ENCODE measurements around the gene INPP5B.
"Not testable (repeated sequence)": the region's sequence is repeated elsewhere in the genome, so short reads cannot be mapped to it uniquely, and the experiment has no call there.

The INPP5B gene

GRCh38 chr1:37945743-37946702 is 830 bp downstream of the INPP5B start:
- Histone ChIP-seq H3K27ac (ENCODE audit: low read length) (peak overlapping the region; percentile 87), H3K36me3 (ENCODE audit: insufficient read depth, low read depth, low read length) (no peaks in the 10 kb centered on the region), H3K27me3 (ENCODE audit: insufficient read depth, low read length) (no peaks in the 10 kb centered on the region), H3K4me1 (ENCODE audit: insufficient read depth, low read length) (peaks cover 4% of the 10 kb centered on the region; the same call in 1 of the 2 replicates), H3K9me3 (ENCODE audit: insufficient read depth, low read depth, low read length) (no peaks in the 10 kb centered on the region), H3K9ac (ENCODE audit: low read depth, low read length) (peak overlapping the region; percentile 61), H3K4me3 (ENCODE audit: low read length) (peak overlapping the region; percentile 75)

GRCh38 chr1:37945251-37945650 is 1.6 kb downstream of the INPP5B start:
- H3K27me3 ChIP-seq (ENCODE audit: insufficient read depth, low read length): no peaks in the 10 kb centered on the region
- no peaks in the 10 kb centered on the region for H3K36me3 ChIP-seq (ENCODE audit: insufficient read depth, low read depth, low read length)
- H3K9me3 ChIP-seq (ENCODE audit: insufficient read depth, low read depth, low read length): no peaks in the 10 kb centered on the region
- no peak overlapping the region for H3K27ac ChIP-seq (ENCODE audit: low read length)
- peaks cover 4% of the 10 kb centered on the region; the same call in 1 of the 2 replicates for H3K4me1 ChIP-seq (ENCODE audit: insufficient read depth, low read length)
- no peak overlapping the region for H3K4me3 ChIP-seq (ENCODE audit: low read length)
- H3K9ac ChIP-seq (ENCODE audit: low read depth, low read length): no peak overlapping the region

DNA sequence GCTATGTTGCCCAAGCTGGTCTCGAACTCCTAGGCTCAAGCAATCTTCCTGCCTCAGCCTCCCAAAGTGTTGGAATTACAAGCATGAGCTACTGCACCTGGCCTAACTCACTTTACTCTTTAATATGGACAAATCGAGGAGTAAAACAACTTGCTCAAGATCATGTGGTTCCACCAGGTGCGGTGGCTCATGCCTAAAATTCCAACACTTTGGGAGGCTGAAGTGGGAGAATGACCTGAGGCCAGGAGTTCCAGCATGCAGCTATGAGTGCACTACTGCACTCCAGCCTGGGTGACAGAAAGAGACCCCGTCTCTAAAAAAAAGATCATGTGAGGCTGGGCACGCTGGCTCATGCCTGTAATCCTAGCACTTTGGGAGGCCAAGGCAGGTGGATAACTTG is 2.0 kb downstream of the INPP5B start:
- no peak overlapping the region for H3K4me3 ChIP-seq (ENCODE audit: low read length)
- H3K4me1 ChIP-seq (ENCODE audit: insufficient read depth, low read length): peaks cover 4% of the 10 kb centered on the region; the same call in 1 of the 2 replicates
- H3K27ac ChIP-seq (ENCODE audit: low read length): no peak overlapping the region
- no peaks in the 10 kb centered on the region for H3K27me3 ChIP-seq (ENCODE audit: insufficient read depth, low read length)
- no peak overlapping the region for H3K9ac ChIP-seq (ENCODE audit: low read depth, low read length)
- no peaks in the 10 kb centered on the region for H3K36me3 ChIP-seq (ENCODE audit: insufficient read depth, low read depth, low read length)
- no peaks in the 10 kb centered on the region for H3K9me3 ChIP-seq (ENCODE audit: insufficient read depth, low read depth, low read length)

- H3K4me1 ChIP-seq (ENCODE audit: insufficient read depth, low read length): peaks cover 4% of the 10 kb centered on the region; the same call in 1 of the 2 replicates
- no peaks in the 10 kb centered on the region for H3K27me3 ChIP-seq (ENCODE audit: insufficient read depth, low read length)
- H3K36me3 ChIP-seq (ENCODE audit: insufficient read depth, low read depth, low read length): no peaks in the 10 kb centered on the region
- H3K4me3 ChIP-seq (ENCODE audit: low read length): no peak overlapping the region
- H3K27ac ChIP-seq (ENCODE audit: low read length): no peak overlapping the region
- H3K9ac ChIP-seq (ENCODE audit: low read depth, low read length): no peak overlapping the region
- H3K9me3 ChIP-seq (ENCODE audit: insufficient read depth, low read depth, low read length): no peaks in the 10 kb centered on the region
Observed at GRCh38 chr1:37944086-37944763, 2.6 kb downstream of the INPP5B start.

DNA sequence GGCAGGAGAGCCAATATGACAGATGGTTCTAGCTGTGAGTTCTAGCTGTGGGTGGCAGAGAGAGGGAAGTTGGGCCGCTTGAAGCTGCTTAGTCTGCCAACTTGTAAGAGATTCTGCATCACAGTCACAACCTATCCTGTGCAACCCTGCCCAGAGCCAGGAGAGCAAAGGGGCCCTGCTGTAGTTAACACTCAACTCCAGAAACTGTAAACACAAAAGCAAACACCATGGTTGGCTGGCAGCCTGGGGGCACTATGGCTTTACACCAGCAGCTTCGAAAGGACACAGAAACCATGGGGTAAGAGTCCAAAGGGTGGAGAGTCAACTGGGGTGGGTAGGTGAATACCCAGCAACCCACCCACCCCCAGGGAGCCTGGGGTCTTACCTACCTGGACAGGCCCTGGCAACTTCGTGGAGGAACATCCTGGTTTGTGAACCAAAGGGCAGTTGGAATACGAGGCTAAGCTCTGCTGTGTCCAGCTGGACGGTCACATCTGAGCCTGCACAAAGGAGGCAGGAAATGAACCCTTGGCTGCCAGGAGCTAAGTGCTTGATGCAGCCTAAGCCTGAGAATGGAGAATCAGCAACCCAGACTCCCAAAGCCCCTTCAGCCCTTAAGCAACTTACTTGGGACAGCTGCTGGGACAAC is 6.4 kb downstream of the INPP5B start:
- no peak overlapping the region for H3K4me3 ChIP-seq (ENCODE audit: low read length)
- H3K9me3 ChIP-seq (ENCODE audit: insufficient read depth, low read depth, low read length): no peaks in the 10 kb centered on the region
- no peaks in the 10 kb centered on the region for H3K27me3 ChIP-seq (ENCODE audit: insufficient read depth, low read length)
- H3K9ac ChIP-seq (ENCODE audit: low read depth, low read length): no peak overlapping the region; the same call in 1 of the 2 replicates
- H3K4me1 ChIP-seq (ENCODE audit: insufficient read depth, low read length): no peaks in the 10 kb centered on the region
- no peak overlapping the region for H3K27ac ChIP-seq (ENCODE audit: low read length)
- no peaks in the 10 kb centered on the region for H3K36me3 ChIP-seq (ENCODE audit: insufficient read depth, low read depth, low read length)

- not testable (repeated sequence) for H3K4me1 ChIP-seq (ENCODE audit: insufficient read depth, low read length); H3K36me3 ChIP-seq (ENCODE audit: insufficient read depth, low read depth, low read length)
Observed at GRCh38 chr1:37936760-37937159, 10.1 kb downstream of the INPP5B start.

DNA sequence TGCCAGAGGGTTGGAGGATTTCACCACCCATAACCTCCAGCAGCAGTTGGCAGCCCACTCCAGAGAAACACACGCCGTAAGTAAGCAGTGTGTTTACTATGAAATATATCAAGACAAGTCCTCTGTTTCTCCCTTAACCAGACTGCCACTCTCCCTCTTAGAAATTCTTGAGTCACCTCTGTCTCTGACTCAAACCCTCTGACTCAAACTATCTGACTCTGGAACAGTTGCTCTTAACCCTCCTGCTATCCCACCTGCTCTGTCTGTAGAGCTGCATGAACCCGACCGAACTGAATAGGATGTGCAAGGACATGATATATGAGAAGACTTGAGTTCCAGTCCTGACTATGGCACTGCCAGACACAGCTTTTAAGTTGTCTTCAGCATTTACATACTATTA is 14.1 kb downstream of the INPP5B start:
- H3K9me3 ChIP-seq (ENCODE audit: insufficient read depth, low read depth, low read length): no peaks in the 10 kb centered on the region
- no peaks in the 10 kb centered on the region for H3K36me3 ChIP-seq (ENCODE audit: insufficient read depth, low read depth, low read length)
- no peaks in the 10 kb centered on the region for H3K4me1 ChIP-seq (ENCODE audit: insufficient read depth, low read length)
- no peak overlapping the region for H3K27ac ChIP-seq (ENCODE audit: low read length)
- H3K4me3 ChIP-seq (ENCODE audit: low read length): no peak overlapping the region
- H3K27me3 ChIP-seq (ENCODE audit: insufficient read depth, low read length): no peaks in the 10 kb centered on the region
- no peak overlapping the region for H3K9ac ChIP-seq (ENCODE audit: low read depth, low read length)

More at GRCh38 chr1:37936760-37937159, 10.1 kb downstream of the INPP5B start:
- not testable (repeated sequence) for H3K27me3 ChIP-seq (ENCODE audit: insufficient read depth, low read length); H3K9me3 ChIP-seq (ENCODE audit: insufficient read depth, low read depth, low read length); H3K4me3 ChIP-seq (ENCODE audit: low read length); H3K9ac ChIP-seq (ENCODE audit: low read depth, low read length); H3K27ac ChIP-seq (ENCODE audit: low read length)

- Histone ChIP-seq H3K27ac (ENCODE audit: low read length) (peak overlapping the region; percentile 37), H3K36me3 (ENCODE audit: insufficient read depth, low read depth, low read length) (no peaks in the 10 kb centered on the region; the same call in 1 of the 2 replicates), H3K27me3 (ENCODE audit: insufficient read depth, low read length) (no peaks in the 10 kb centered on the region), H3K9me3 (ENCODE audit: insufficient read depth, low read depth, low read length) (no peaks in the 10 kb centered on the region), H3K9ac (ENCODE audit: low read depth, low read length) (peak overlapping the region; percentile 92), H3K4me3 (ENCODE audit: low read length) (peak overlapping the region; percentile 97), H3K4me1 (ENCODE audit: insufficient read depth, low read length) (no peaks in the 10 kb centered on the region)
Observed at GRCh38 chr1:37931361-37932158, 15.3 kb downstream of the INPP5B start.

DNA sequence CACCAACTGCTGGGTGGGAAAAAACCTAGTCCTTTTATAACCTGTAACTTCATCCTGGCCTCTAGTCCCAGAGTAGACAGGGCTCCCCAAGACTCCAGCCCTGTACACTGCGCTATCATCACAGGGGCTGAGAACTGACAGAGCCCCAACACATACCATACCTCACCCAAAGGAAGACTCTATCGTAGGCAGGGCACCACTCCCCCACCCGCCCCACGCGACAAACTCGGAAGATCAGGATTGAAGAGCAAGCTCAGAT is 15.8 kb downstream of the INPP5B start:
- Histone ChIP-seq H3K9me3 (ENCODE audit: insufficient read depth, low read depth, low read length) (no peaks in the 10 kb centered on the region), H3K9ac (ENCODE audit: low read depth, low read length) (peak overlapping the region; percentile 92), H3K27ac (ENCODE audit: low read length) (peak overlapping the region; percentile 37), H3K27me3 (ENCODE audit: insufficient read depth, low read length) (no peaks in the 10 kb centered on the region), H3K36me3 (ENCODE audit: insufficient read depth, low read depth, low read length) (no peaks in the 10 kb centered on the region; the same call in 1 of the 2 replicates), H3K4me1 (ENCODE audit: insufficient read depth, low read length) (no peaks in the 10 kb centered on the region), H3K4me3 (ENCODE audit: low read length) (peak overlapping the region; percentile 97)

DNA sequence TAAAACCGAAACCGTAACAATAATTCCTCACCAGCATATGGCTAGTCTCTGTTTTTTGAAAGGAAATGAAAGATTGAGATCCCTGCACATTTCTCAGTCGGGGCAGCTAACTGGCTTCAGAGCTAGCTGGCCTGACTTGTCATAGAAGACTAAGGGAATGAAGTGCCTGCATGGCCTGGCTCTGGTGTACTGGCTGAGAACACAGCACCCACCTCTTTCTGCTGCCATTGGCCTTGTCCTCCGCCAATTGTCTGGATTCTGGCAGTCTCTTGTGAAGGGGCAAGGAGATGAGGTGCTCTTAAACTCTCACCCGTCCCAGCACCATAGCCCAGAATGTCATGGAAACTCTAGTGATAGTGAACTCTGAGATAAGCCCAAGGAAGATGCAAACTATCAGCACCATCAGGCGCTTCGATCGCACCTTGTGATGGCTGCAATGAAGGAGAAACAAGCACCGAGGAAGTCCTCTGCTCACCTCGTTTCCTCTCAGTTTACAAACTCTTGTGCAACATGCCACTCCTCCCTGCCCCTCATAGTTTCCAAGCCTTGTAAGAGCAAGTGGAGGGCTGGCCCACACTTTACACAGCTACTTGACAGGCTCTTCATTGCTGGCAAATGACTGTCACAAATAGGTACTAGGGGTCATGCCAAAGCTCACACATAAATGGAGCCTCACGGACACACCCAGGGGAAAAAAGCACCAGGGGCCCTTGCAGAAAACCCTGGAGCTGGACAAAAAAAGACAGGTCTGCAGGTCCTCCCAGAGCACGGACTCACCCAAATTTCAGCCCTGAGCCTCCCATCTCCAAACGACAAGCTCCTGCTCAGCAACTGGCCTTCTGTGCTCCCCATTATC is 16.4 kb downstream of the INPP5B start:
- peak overlapping the region; percentile 97 for H3K4me3 ChIP-seq (ENCODE audit: low read length)
- no peaks in the 10 kb centered on the region for H3K4me1 ChIP-seq (ENCODE audit: insufficient read depth, low read length)
- no peak overlapping the region for H3K27ac ChIP-seq (ENCODE audit: low read length)
- peak overlapping the region; percentile 92; the same call in 1 of the 2 replicates for H3K9ac ChIP-seq (ENCODE audit: low read depth, low read length)
- H3K9me3 ChIP-seq (ENCODE audit: insufficient read depth, low read depth, low read length): no peaks in the 10 kb centered on the region
- no peaks in the 10 kb centered on the region for H3K27me3 ChIP-seq (ENCODE audit: insufficient read depth, low read length)
- H3K36me3 ChIP-seq (ENCODE audit: insufficient read depth, low read depth, low read length): no peaks in the 10 kb centered on the region; the same call in 1 of the 2 replicates

Measured in iPS-20b (cell line).